ENCODE measurements around the gene SH3YL1.

The SH3YL1 gene

GRCh38 chr2:279366-279765, 15.5 kb upstream of the SH3YL1 start:
- Histone ChIP-seq H3K27me3 (ENCODE audit: control insufficient read depth, low read length) (no peaks in the 10 kb centered on the region), H3K79me2 (ENCODE audit: control insufficient read depth, low read length) (peaks cover 26% of the 10 kb centered on the region), H3F3A (ENCODE audit: control insufficient read depth, insufficient read depth) (no peaks in the 10 kb centered on the region; the same call in 1 of the 2 replicates), H3K4me1 (ENCODE audit: control insufficient read depth, low read length) (peaks cover 13% of the 10 kb centered on the region), H3K27ac (ENCODE audit: low read depth, low read length) (no peak overlapping the region), H3K9me2 (replicated peaks; ENCODE audit: control insufficient read depth, low read length) (no peaks in the 10 kb centered on the region), H3K4me2 (ENCODE audit: low read length) (no peak overlapping the region), H3K9me3 (ENCODE audit: control insufficient read depth, insufficient read depth, low read length) (no peaks in the 10 kb centered on the region), H4K20me1 (ENCODE audit: control insufficient read depth, insufficient read depth, low read depth, low read length) (peaks cover 17% of the 10 kb centered on the region; the same call in 1 of the 2 replicates), H3K36me3 (ENCODE audit: control insufficient read depth, low read length) (peaks cover 77% of the 10 kb centered on the region), H3K4me3 (ENCODE audit: low read length) (no peak overlapping the region)
- TF ChIP-seq, protein P1, sequence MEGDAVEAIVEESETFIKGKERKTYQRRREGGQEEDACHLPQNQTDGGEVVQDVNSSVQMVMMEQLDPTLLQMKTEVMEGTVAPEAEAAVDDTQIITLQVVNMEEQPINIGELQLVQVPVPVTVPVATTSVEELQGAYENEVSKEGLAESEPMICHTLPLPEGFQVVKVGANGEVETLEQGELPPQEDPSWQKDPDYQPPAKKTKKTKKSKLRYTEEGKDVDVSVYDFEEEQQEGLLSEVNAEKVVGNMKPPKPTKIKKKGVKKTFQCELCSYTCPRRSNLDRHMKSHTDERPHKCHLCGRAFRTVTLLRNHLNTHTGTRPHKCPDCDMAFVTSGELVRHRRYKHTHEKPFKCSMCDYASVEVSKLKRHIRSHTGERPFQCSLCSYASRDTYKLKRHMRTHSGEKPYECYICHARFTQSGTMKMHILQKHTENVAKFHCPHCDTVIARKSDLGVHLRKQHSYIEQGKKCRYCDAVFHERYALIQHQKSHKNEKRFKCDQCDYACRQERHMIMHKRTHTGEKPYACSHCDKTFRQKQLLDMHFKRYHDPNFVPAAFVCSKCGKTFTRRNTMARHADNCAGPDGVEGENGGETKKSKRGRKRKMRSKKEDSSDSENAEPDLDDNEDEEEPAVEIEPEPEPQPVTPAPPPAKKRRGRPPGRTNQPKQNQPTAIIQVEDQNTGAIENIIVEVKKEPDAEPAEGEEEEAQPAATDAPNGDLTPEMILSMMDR (IDR thresholded peaks at IDR 0.05; ENCODE audit: low read depth, low read length, poor library complexity, severe bottlenecking), result no peak
- no peak for TF ChIP-seq EZH2phosphoT487 (IDR thresholded peaks at IDR 0.05; ENCODE audit: borderline replicate concordance, low read length)

- peaks cover 17% of the 10 kb centered on the region; the same call in 1 of the 2 replicates for H4K20me1 ChIP-seq (ENCODE audit: control insufficient read depth, insufficient read depth, low read depth, low read length)
- H3K36me3 ChIP-seq (ENCODE audit: control insufficient read depth, low read length), result peaks cover 82% of the 10 kb centered on the region
- H3K27ac ChIP-seq (ENCODE audit: low read depth, low read length), result no peak overlapping the region
- TF ChIP-seq, protein P1 (IDR thresholded peaks at IDR 0.05; ENCODE audit: low read depth, low read length, poor library complexity, severe bottlenecking), result no peak
- no peak for TF ChIP-seq EZH2phosphoT487 (IDR thresholded peaks at IDR 0.05; ENCODE audit: borderline replicate concordance, low read length)
- H3K9me3 ChIP-seq (ENCODE audit: control insufficient read depth, insufficient read depth, low read length), result no peaks in the 10 kb centered on the region
- H3K4me2 ChIP-seq (ENCODE audit: low read length), result no peak overlapping the region
- no peaks in the 10 kb centered on the region for H3K27me3 ChIP-seq (ENCODE audit: control insufficient read depth, low read length)
- no peaks in the 10 kb centered on the region; the same call in 1 of the 2 replicates for H3F3A ChIP-seq (ENCODE audit: control insufficient read depth, insufficient read depth)
- H3K79me2 ChIP-seq (ENCODE audit: control insufficient read depth, low read length), result peaks cover 31% of the 10 kb centered on the region
- no peaks in the 10 kb centered on the region for H3K9me2 ChIP-seq (replicated peaks; ENCODE audit: control insufficient read depth, low read length)
- H3K4me3 ChIP-seq (ENCODE audit: low read length), result no peak overlapping the region
- peaks cover 15% of the 10 kb centered on the region for H3K4me1 ChIP-seq (ENCODE audit: control insufficient read depth, low read length)
Observed at GRCh38 chr2:278927-279320, 15.1 kb upstream of the SH3YL1 start.

DNA sequence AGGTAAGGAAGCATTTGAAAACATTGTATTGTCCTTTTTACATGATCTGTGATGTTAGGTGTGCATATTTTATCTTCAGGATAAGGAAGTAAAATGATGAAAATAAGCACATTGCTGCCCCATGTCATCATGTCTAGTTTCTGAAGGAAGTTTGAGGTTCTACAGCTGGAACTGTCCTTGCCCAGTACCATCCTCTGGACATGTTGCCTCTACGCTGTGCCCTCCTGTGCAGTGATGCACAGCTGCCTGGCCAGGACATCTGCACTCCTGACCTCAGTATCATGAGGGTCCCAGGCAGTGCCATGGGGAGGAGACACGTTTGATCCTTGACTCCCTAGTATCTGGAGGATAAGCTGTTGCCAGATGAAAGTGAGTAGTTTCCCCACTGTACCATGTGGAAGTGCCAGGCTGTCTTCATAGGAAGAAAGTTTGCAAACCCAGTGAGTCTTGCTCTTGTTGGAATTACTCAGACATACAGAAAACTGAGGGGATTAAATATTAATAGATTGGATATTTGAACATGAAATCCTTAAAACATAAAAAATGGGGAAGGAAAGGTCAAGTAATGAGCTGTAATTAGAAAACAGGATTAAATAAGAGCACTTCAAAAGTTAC, 14.6 kb upstream of the SH3YL1 start:
- Histone ChIP-seq H3K79me2 (ENCODE audit: control insufficient read depth, low read length) (peaks cover 36% of the 10 kb centered on the region), H3K36me3 (ENCODE audit: control insufficient read depth, low read length) (peaks cover 87% of the 10 kb centered on the region), H3K4me1 (ENCODE audit: control insufficient read depth, low read length) (peaks cover 15% of the 10 kb centered on the region), H3K9me2 (replicated peaks; ENCODE audit: control insufficient read depth, low read length) (no peaks in the 10 kb centered on the region), H3K4me3 (ENCODE audit: low read length) (no peak overlapping the region), H3K9me3 (ENCODE audit: control insufficient read depth, insufficient read depth, low read length) (no peaks in the 10 kb centered on the region), H3K27ac (ENCODE audit: low read depth, low read length) (no peak overlapping the region), H3K4me2 (ENCODE audit: low read length) (no peak overlapping the region), H4K20me1 (ENCODE audit: control insufficient read depth, insufficient read depth, low read depth, low read length) (peaks cover 21% of the 10 kb centered on the region; the same call in 1 of the 2 replicates), H3F3A (ENCODE audit: control insufficient read depth, insufficient read depth) (no peaks in the 10 kb centered on the region; the same call in 1 of the 2 replicates), H3K27me3 (ENCODE audit: control insufficient read depth, low read length) (no peaks in the 10 kb centered on the region)
- TF ChIP-seq, protein P1 (IDR thresholded peaks at IDR 0.05; ENCODE audit: low read depth, low read length, poor library complexity, severe bottlenecking), result no peak
- TF ChIP-seq EZH2phosphoT487 (IDR thresholded peaks at IDR 0.05; ENCODE audit: borderline replicate concordance, low read length), result no peak
